PC-3 (cell line): Measurements from ENCODE around the gene EPHA3. TPM values are rescaled to one million over a fixed set of nuclear protein-coding genes. Genes with fewer than 3 reads are reported as not detected.

Source experiments
- ATAC-seq: fragments of 200-7000 bp; cut with Tn5 transposase; 2 replicates; pipeline ENCODE4 v1.9.1; 2020; ENCODE audit warnings: mild to moderate bottlenecking, moderate library complexity
- BruUV-seq: library from RNA; stranded (reverse); fragments of 400-500 nt; replicated peaks from 2 replicates; lab custom pipeline; 2021; lab: Mats Ljungman, UMichigan
- CTCF ChIA-PET: fragments of 300-600 bp; sonication (Branson Sonifier 250); formaldehyde crosslinking; loops from one replicate; lab custom pipeline; 2022; ENCODE audit warnings: antibody characterized with exemption; lab: Charles Lee
- POLR2A ChIA-PET: fragments of 300-600 bp; sonication (Branson Sonifier 250); formaldehyde crosslinking; loops from one replicate; lab custom pipeline; 2022; ENCODE audit warnings: antibody characterized with exemption; ENCODE audit not compliant: unreplicated experiment; lab: Charles Lee
- DNase-seq: peaks from one replicate; pipeline ENCODE4 v3.0.0-alpha.2; 2015
- H2AFZ ChIP-seq: fragments of 300-600 bp; sonication (generic); 2 replicates; pipeline ENCODE4 v1.6.0; 2016; ENCODE audit warnings: antibody characterized with exemption, low read length
- H3F3A ChIP-seq: fragments of 300-600 bp; sonication (generic); one replicate; pipeline ENCODE4 v1.6.0; 2017; ENCODE audit warnings: antibody characterized with exemption, low read length, control low read depth, mild to moderate bottlenecking; ENCODE audit not compliant: unreplicated experiment
- H3K27ac ChIP-seq: fragments of 300-600 bp; sonication (generic); 2 replicates; pipeline ENCODE4 v1.5.1; 2016; ENCODE audit warnings: mild to moderate bottlenecking, low read length
- H3K27me3 ChIP-seq: fragments of 300-600 bp; sonication (generic); 2 replicates; pipeline ENCODE4 v1.6.1; 2016; ENCODE audit warnings: low read length, mixed read lengths
- H3K36me3 ChIP-seq: fragments of 300-600 bp; sonication (generic); 2 replicates; pipeline ENCODE4 v1.6.1; 2016; ENCODE audit warnings: low read depth, mixed run types, low read length, mixed read lengths
- H3K4me1 ChIP-seq: fragments of 300-600 bp; sonication (generic); 2 replicates; pipeline ENCODE4 v1.5.1; 2016; ENCODE audit warnings: low read length; ENCODE audit not compliant: insufficient read depth
- H3K4me2 ChIP-seq: fragments of 300-600 bp; sonication (generic); 2 replicates; pipeline ENCODE4 v1.6.0; 2016; ENCODE audit warnings: low read length
- H3K4me3 ChIP-seq: fragments of 300-600 bp; sonication (generic); 2 replicates; pipeline ENCODE4 v1.5.1; 2016; ENCODE audit warnings: mild to moderate bottlenecking, low read length, mixed read lengths
- H3K79me2 ChIP-seq: fragments of 300-600 bp; sonication (generic); 2 replicates; pipeline ENCODE4 v1.6.1; 2017; ENCODE audit warnings: low read length, mixed read lengths
- H3K9ac ChIP-seq: fragments of 300-600 bp; sonication (generic); 2 replicates; pipeline ENCODE4 v1.6.0; 2016; ENCODE audit warnings: mild to moderate bottlenecking, low read length
- H3K9me2 ChIP-seq: fragments of 300-600 bp; sonication (generic); replicated peaks from 2 replicates; pipeline ENCODE4 v1.6.1; 2016; ENCODE audit warnings: mixed run types, low read length, mixed read lengths
- H3K9me3 ChIP-seq: fragments of 300-600 bp; sonication (generic); 2 replicates; pipeline ENCODE4 v1.6.1; 2016; ENCODE audit warnings: low read length, mixed read lengths
- H4K20me1 ChIP-seq: fragments of 300-600 bp; sonication (generic); 2 replicates; pipeline ENCODE4 v1.6.1; 2016; ENCODE audit warnings: low read length, mixed read lengths
- CTCF ChIP-seq: fragments of 300-600 bp; sonication (generic); conservative IDR thresholded peaks from 2 replicates; pipeline ENCODE4 v1.5.1; 2017; ENCODE audit warnings: antibody characterized with exemption, low read depth, mild to moderate bottlenecking, low read length
- EZH2 ChIP-seq: fragments of 300-600 bp; sonication (generic); IDR thresholded peaks from one replicate; pipeline ENCODE4 v1.6.1; 2017; ENCODE audit warnings: antibody characterized with exemption, mild to moderate bottlenecking, low read length; ENCODE audit not compliant: unreplicated experiment
- EZH2phosphoT487 ChIP-seq: fragments of 300-600 bp; sonication (generic); IDR thresholded peaks from 2 replicates; pipeline ENCODE4 v1.6.1; 2018; ENCODE audit warnings: mild to moderate bottlenecking, antibody characterized with exemption, low read length, borderline replicate concordance
- intact Hi-C: fragments of 100-400 bp; cut with micrococcal nuclease; formaldehyde crosslinking; loops from 2 replicates; pipeline ENCODE4 v1.9.0; 2023
- total RNA-seq: library from RNA; depleted of rRNA; stranded (reverse); fragments of >200 nt; gene quantifications from 2 replicates; pipeline ENCODE4 v1.2.3, GENCODE V29; 2014

The EPHA3 gene
- total RNA-seq, 1 experiment from 2014 or later: 0.33 TPM

- no peaks in the 10 kb centered on the region for H4K20me1 ChIP-seq
- ChIA-PET CTCF (no interaction called here), POLR2A (no interaction called here)
- no peaks in the 10 kb centered on the region for H3K4me1 ChIP-seq
- no peaks in the 10 kb centered on the region for H3K27me3 ChIP-seq
- no peaks in the 10 kb centered on the region for H3K79me2 ChIP-seq
- no TSS peak for BruUV-seq
- DNase-seq (peak; percentile 35), ATAC-seq (no peak)
- TF ChIP-seq CTCF: no peak
- TF ChIP-seq EZH2phosphoT487: no peak
- TF ChIP-seq EZH2: no peak
- no peaks in the 10 kb centered on the region for H3K9me2 ChIP-seq
- no peaks in the 10 kb centered on the region for H3F3A ChIP-seq
- H3K4me3 ChIP-seq: no peak overlapping the region
- no peaks in the 10 kb centered on the region for H3K9me3 ChIP-seq
- intact Hi-C loops: no loop called here
- H3K9ac ChIP-seq: no peak overlapping the region
- no peak overlapping the region for H3K4me2 ChIP-seq
- H3K27ac ChIP-seq: no peak overlapping the region
- no peaks in the 10 kb centered on the region for H3K36me3 ChIP-seq
- no peak overlapping the region for H2AFZ ChIP-seq
Measured at GRCh38 chr3:89368846-89369245, 261.4 kb downstream of the EPHA3 start.

- H3K4me1 ChIP-seq: no peaks in the 10 kb centered on the region
- H4K20me1 ChIP-seq: no peaks in the 10 kb centered on the region
- H3K27me3 ChIP-seq: no peaks in the 10 kb centered on the region
- CTCF ChIA-PET: no interaction called here
- ATAC-seq: peak; percentile 62
- no peaks in the 10 kb centered on the region for H3K79me2 ChIP-seq
- no peaks in the 10 kb centered on the region for H3K9me2 ChIP-seq
- BruUV-seq: no TSS peak
- H3K9ac ChIP-seq: no peak overlapping the region
- no peaks in the 10 kb centered on the region for H3K9me3 ChIP-seq
- TF ChIP-seq EZH2 (no peak), CTCF (no peak), EZH2phosphoT487 (no peak)
- peak; percentile 57 for DNase-seq
- no peaks in the 10 kb centered on the region for H3K36me3 ChIP-seq
- H3K4me3 ChIP-seq: no peak overlapping the region
- POLR2A ChIA-PET: no interaction called here
- H3K27ac ChIP-seq: no peak overlapping the region
- intact Hi-C loops: no loop called here
- H3F3A ChIP-seq: no peaks in the 10 kb centered on the region
- H3K4me2 ChIP-seq: no peak overlapping the region
- H2AFZ ChIP-seq: no peak overlapping the region
Measured at GRCh38 chr3:89372456-89372855, 265.0 kb downstream of the EPHA3 start.

GRCh38 chr3:89373434-89373833 lies 266.0 kb downstream of the EPHA3 start:
- H3K27me3 ChIP-seq: no peaks in the 10 kb centered on the region

More at GRCh38 chr3:89373434-89373833, 266.0 kb downstream of the EPHA3 start:
- no peak overlapping the region for H3K4me2 ChIP-seq
- H3K4me1 ChIP-seq: no peaks in the 10 kb centered on the region
- intact Hi-C loops: no loop called here
- H2AFZ ChIP-seq: no peak overlapping the region
- no peaks in the 10 kb centered on the region for H3K36me3 ChIP-seq
- no peak overlapping the region for H3K27ac ChIP-seq
- CTCF ChIA-PET: no interaction called here
- no peaks in the 10 kb centered on the region for H3K9me3 ChIP-seq
- ATAC-seq: no peak
- no peak overlapping the region for H3K9ac ChIP-seq
- H3F3A ChIP-seq: no peaks in the 10 kb centered on the region
- POLR2A ChIA-PET: no interaction called here
- H4K20me1 ChIP-seq: no peaks in the 10 kb centered on the region
- no peak for DNase-seq
- no peaks in the 10 kb centered on the region for H3K9me2 ChIP-seq
- no TSS peak for BruUV-seq
- no peaks in the 10 kb centered on the region for H3K79me2 ChIP-seq
- TF ChIP-seq CTCF (no peak), EZH2phosphoT487 (no peak), EZH2 (no peak)
- no peak overlapping the region for H3K4me3 ChIP-seq
